VCaP (cell line): ENCODE data around the gene ABHD8.

Source experiments
- H3K27ac ChIP-seq: fragments of 450-650 bp; 2 replicates; pipeline ENCODE4 v1.5.1; 2017
- CTCF ChIP-seq: fragments of 450-650 bp; conservative IDR thresholded peaks from 2 replicates; pipeline ENCODE4 v1.5.1; 2017; ENCODE audit warnings: mild to moderate bottlenecking, moderate library complexity

ABHD8 gene

GRCh38 chr19:17259934-17260333, 43.3 kb downstream of the ABHD8 start:
- no peak overlapping the region for H3K27ac ChIP-seq
- no peak for TF ChIP-seq CTCF

- TF ChIP-seq CTCF: no peak
- no peak overlapping the region for H3K27ac ChIP-seq
Measured at GRCh38 chr19:17259118-17259780, 44.0 kb downstream of the ABHD8 start.

GRCh38 chr19:17256130-17256529, 47.1 kb downstream of the ABHD8 start:
- no peak for TF ChIP-seq CTCF
- H3K27ac ChIP-seq: no peak overlapping the region

GRCh38 chr19:17255150-17255621, 48.0 kb downstream of the ABHD8 start:
- H3K27ac ChIP-seq: no peak overlapping the region
- TF ChIP-seq CTCF: no peak

- TF ChIP-seq CTCF: no peak
- no peak overlapping the region for H3K27ac ChIP-seq
Measured at GRCh38 chr19:17254636-17255035, 48.6 kb downstream of the ABHD8 start.

- H3K27ac ChIP-seq: no peak overlapping the region
- TF ChIP-seq CTCF: no peak
Measured at GRCh38 chr19:17249887-17250548, 53.2 kb downstream of the ABHD8 start.

- H3K27ac ChIP-seq: no peak overlapping the region
Measured at GRCh38 chr19:17248011-17248776, 55.0 kb downstream of the ABHD8 start.

More at GRCh38 chr19:17248011-17248776, 55.0 kb downstream of the ABHD8 start:
- TF ChIP-seq CTCF: no peak
